ENCODE measurements around the gene SLC35F2. TPM values are rescaled to one million over a fixed set of nuclear protein-coding genes. Genes with fewer than 3 reads are reported as not detected.

Gene SLC35F2
- polyA plus RNA-seq, 1 of the 3 experiments (the other 2 are of a cell fraction): 12.4 TPM

- Histone ChIP-seq H3K79me2 (ENCODE audit: insufficient read depth) (no peaks in the 10 kb centered on the region), H3K36me3 (replicated peaks in 1 of 2; ENCODE audit: control insufficient read depth in 1 of 2, insufficient read depth in 2 of 2, low read length in 1 of 2) (peaks cover 0 to 8% of the 10 kb centered on the region in 2 experiments), H4K20me1 (ENCODE audit: insufficient read depth) (no peaks in the 10 kb centered on the region), H3K9me3 (no peaks in the 10 kb centered on the region), H2AFZ (ENCODE audit: low read depth) (no peak overlapping the region), H3K9me2 (no peaks in the 10 kb centered on the region), H3K27me3 (ENCODE audit: insufficient read depth) (no peaks in the 10 kb centered on the region), H3K27ac (ENCODE audit: low read depth in 2 of 2, low read length in 1 of 2) (no peak overlapping the region), H3F3A (replicated peaks; ENCODE audit: insufficient read depth) (peaks cover 6% of the 10 kb centered on the region), H3K4me1 (ENCODE audit: control insufficient read depth in 1 of 2, insufficient read depth in 2 of 2, low read depth in 1 of 2, low read length in 1 of 2) (no peaks in the 10 kb centered on the region), H3K4me3 (ENCODE audit: low read depth in 2 of 2, low read length in 1 of 2) (peak overlapping the region in 1 of 2 experiments; percentile 52; a peak in 1 of 4 replicates), H3K4me2 (no peak overlapping the region), H3K9ac (no peak overlapping the region)
- CTCF ChIA-PET: interaction anchor here (0.7 to 1.4 kb wide), 8 partner anchors 8 to 146 kb away, joined by 3 to 5 read pairs (median 3); no protein-coding TSS in a partner anchor
- peak; percentile 60 for DNase-seq
- TF ChIP-seq SMC3 (IDR thresholded peaks at IDR 0.05; ENCODE audit: low read depth, low read length): peak; percentile 44
- peak; percentile 65 for TF ChIP-seq RAD21 (IDR thresholded peaks at IDR 0.05; ENCODE audit: low read length)
- TF ChIP-seq REST (IDR thresholded peaks at IDR 0.05; ENCODE audit: low read depth, low read length): no peak
- no peak for TF ChIP-seq GATA2 (CRISPR knock-in tag; IDR thresholded peaks at IDR 0.05)
- no peak for TF ChIP-seq GABPA (IDR thresholded peaks at IDR 0.05; ENCODE audit: low read depth)
- TF ChIP-seq FOSL2 (IDR thresholded peaks at IDR 0.05; ENCODE audit: borderline replicate concordance, low read depth): no peak
- TF ChIP-seq USF1 (IDR thresholded peaks at IDR 0.05; ENCODE audit: borderline replicate concordance, low read depth): no peak
- peak; percentile 95 for TF ChIP-seq CTCF (IDR thresholded peaks at IDR 0.05)
- TF ChIP-seq TAF1 (IDR thresholded peaks at IDR 0.05; ENCODE audit: borderline replicate concordance, low read depth, low read length): no peak
- no peak for TF ChIP-seq NRF1 (IDR thresholded peaks at IDR 0.05; ENCODE audit: low read depth, low read length)
- no peak for TF ChIP-seq SIN3A (IDR thresholded peaks at IDR 0.05; ENCODE audit: borderline replicate concordance, low read depth, low read length)
- 65% methylated on average over 12 of the region's 12 CpGs for WGBS (ENCODE audit: low lambda C conversion rate)
- POLR2A ChIA-PET: no interaction called here
Measured at GRCh38 chr11:107799218-107799859, 59.2 kb downstream of the SLC35F2 start.
